Neural progenitor cell (in vitro differentiated cells): ENCODE measurements around the gene COL24A1. TPM values are rescaled to one million over a fixed set of nuclear protein-coding genes. Genes with fewer than 3 reads are reported as not detected.
"Not testable (repeated sequence)": the region's sequence is repeated elsewhere in the genome, so short reads cannot be mapped to it uniquely, and the experiment has no call there.

Experiments
- DNase-seq: peaks from one replicate; pipeline ENCODE4 v3.0.0-alpha.2; 2016; ENCODE audit warnings: low spot score
- H2AFZ ChIP-seq: fragments of 200-600 bp; sonication (generic); replicated peaks from 2 replicates; pipeline ENCODE4 v1.6.1; 2016; ENCODE audit warnings: antibody characterized with exemption
- H3F3A ChIP-seq: fragments of 200-600 bp; sonication (generic); 2 replicates; pipeline ENCODE4 v1.6.1; 2016; ENCODE audit warnings: antibody characterized with exemption, low read depth
- H3K27ac ChIP-seq: fragments of 200-600 bp; sonication (generic); 2 replicates; pipeline ENCODE4 v1.5.1; 2016; ENCODE audit warnings: mild to moderate bottlenecking
- H3K27me3 ChIP-seq: fragments of 200-600 bp; sonication (generic); 2 replicates; pipeline ENCODE4 v1.6.1; 2016; ENCODE audit warnings: mild to moderate bottlenecking, moderate library complexity
- H3K36me3 ChIP-seq: fragments of 200-600 bp; sonication (generic); 2 replicates; pipeline ENCODE4 v1.5.1; 2016
- H3K4me1 ChIP-seq: fragments of 200-600 bp; sonication (generic); 2 replicates; pipeline ENCODE4 v1.6.1; 2016; ENCODE audit warnings: mixed run types
- H3K4me2 ChIP-seq: fragments of 200-600 bp; sonication (generic); 2 replicates; pipeline ENCODE4 v1.6.1; 2016
- H3K4me3 ChIP-seq: fragments of 200-600 bp; sonication (generic); 2 replicates; pipeline ENCODE4 v1.5.1; 2016
- H3K79me2 ChIP-seq: fragments of 200-600 bp; sonication (generic); 2 replicates; pipeline ENCODE4 v1.6.1; 2016; ENCODE audit warnings: low read depth
- H3K9ac ChIP-seq: fragments of 200-600 bp; sonication (generic); 2 replicates; pipeline ENCODE4 v1.6.1; 2016
- H3K9me3 ChIP-seq: fragments of 200-600 bp; sonication (generic); 2 replicates; pipeline ENCODE4 v1.5.1; 2016; ENCODE audit warnings: low read depth
- H4K20me1 ChIP-seq: fragments of 200-600 bp; sonication (generic); 2 replicates; pipeline ENCODE4 v1.6.1; 2016; ENCODE audit warnings: low read depth
- H3K27ac Mint-ChIP-seq: 3 replicates; pipeline ENCODE4 v1.8.0; 2021; ENCODE audit warnings: mixed read lengths
- H3K27me3 Mint-ChIP-seq: 2 replicates; pipeline ENCODE4 v1.8.0; 2022; ENCODE audit warnings: low read depth, mild to moderate bottlenecking, inconsistent platforms, moderate library complexity, mixed read lengths; ENCODE audit not compliant: insufficient read depth
- H3K36me3 Mint-ChIP-seq: 3 replicates; pipeline ENCODE4 v1.8.0; 2021; ENCODE audit warnings: mixed read lengths
- H3K4me1 Mint-ChIP-seq: 3 replicates; pipeline ENCODE4 v1.8.0; 2021; ENCODE audit warnings: mixed read lengths
- H3K4me3 Mint-ChIP-seq: 3 replicates; pipeline ENCODE4 v1.8.0; 2021; ENCODE audit warnings: mild to moderate bottlenecking, moderate library complexity, mixed read lengths
- H3K9me3 Mint-ChIP-seq: 3 replicates; pipeline ENCODE4 v1.8.0; 2020; ENCODE audit warnings: mixed read lengths
- EZH2 ChIP-seq: fragments of 200-600 bp; sonication (generic); IDR thresholded peaks from 2 replicates; pipeline ENCODE4 v1.6.1; 2017; ENCODE audit warnings: antibody characterized with exemption, mild to moderate bottlenecking, moderate library complexity
- EZH2phosphoT487 ChIP-seq: fragments of 200-600 bp; sonication (generic); IDR thresholded peaks from 2 replicates; pipeline ENCODE4 v1.6.1; 2017; ENCODE audit warnings: antibody characterized with exemption
- total RNA-seq: library from RNA; depleted of rRNA; stranded (reverse); fragments of >200 nt; gene quantifications from 2 replicates; pipeline ENCODE4 v1.2.3, GENCODE V29; 2015; ENCODE audit warnings: low replicate concordance
- TF ChIP-seq, protein P1 (sequence below): fragments of 200-600 bp; sonication (generic); IDR thresholded peaks from 2 replicates; pipeline ENCODE4 v1.5.1; 2017; ENCODE audit warnings: antibody characterized with exemption, mild to moderate bottlenecking

Gene COL24A1
- total RNA-seq, 1 donor from 2014 or later: not detected

DNA sequence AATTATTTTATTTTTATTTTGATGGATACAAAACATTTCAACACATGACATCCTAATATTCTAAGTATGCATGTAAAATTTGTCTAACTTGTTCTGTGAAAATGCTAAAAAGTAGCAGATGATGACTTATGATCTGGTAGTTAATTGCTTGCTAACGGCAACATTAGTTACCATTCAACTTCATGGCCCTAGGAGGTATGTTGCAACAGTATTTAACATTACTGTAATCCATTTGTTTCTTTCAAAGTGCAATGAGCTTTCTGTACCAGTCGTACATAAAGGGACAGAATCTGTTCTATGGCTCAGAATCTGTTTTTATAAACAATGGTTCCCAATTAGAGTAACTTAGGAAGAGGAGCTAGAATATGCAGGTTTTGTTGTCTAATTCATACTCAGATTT lies 356.8 kb downstream of the COL24A1 start:
- H3K27me3 Mint-ChIP-seq: no peaks in the 10 kb centered on the region
- H3K4me3 ChIP-seq: no peak overlapping the region
- no peak for DNase-seq
- H3K27ac ChIP-seq: no peak overlapping the region
- H3K36me3 ChIP-seq: no peaks in the 10 kb centered on the region
- H4K20me1 ChIP-seq: no peaks in the 10 kb centered on the region
- H3K9me3 ChIP-seq: no peaks in the 10 kb centered on the region
- H3K79me2 ChIP-seq: no peaks in the 10 kb centered on the region
- no peak overlapping the region for H3K4me2 ChIP-seq
- H3K27ac Mint-ChIP-seq: no peak overlapping the region
- no peaks in the 10 kb centered on the region for H3K4me1 ChIP-seq
- no peak overlapping the region for H3K4me3 Mint-ChIP-seq
- H3K4me1 Mint-ChIP-seq: no peaks in the 10 kb centered on the region
- H3K36me3 Mint-ChIP-seq: no peaks in the 10 kb centered on the region
- H2AFZ ChIP-seq: no peak overlapping the region
- H3K9me3 Mint-ChIP-seq: no peaks in the 10 kb centered on the region
- no peaks in the 10 kb centered on the region for H3K27me3 ChIP-seq
- no peak for TF ChIP-seq EZH2
- no peak for TF ChIP-seq EZH2phosphoT487
- TF ChIP-seq, protein P1, sequence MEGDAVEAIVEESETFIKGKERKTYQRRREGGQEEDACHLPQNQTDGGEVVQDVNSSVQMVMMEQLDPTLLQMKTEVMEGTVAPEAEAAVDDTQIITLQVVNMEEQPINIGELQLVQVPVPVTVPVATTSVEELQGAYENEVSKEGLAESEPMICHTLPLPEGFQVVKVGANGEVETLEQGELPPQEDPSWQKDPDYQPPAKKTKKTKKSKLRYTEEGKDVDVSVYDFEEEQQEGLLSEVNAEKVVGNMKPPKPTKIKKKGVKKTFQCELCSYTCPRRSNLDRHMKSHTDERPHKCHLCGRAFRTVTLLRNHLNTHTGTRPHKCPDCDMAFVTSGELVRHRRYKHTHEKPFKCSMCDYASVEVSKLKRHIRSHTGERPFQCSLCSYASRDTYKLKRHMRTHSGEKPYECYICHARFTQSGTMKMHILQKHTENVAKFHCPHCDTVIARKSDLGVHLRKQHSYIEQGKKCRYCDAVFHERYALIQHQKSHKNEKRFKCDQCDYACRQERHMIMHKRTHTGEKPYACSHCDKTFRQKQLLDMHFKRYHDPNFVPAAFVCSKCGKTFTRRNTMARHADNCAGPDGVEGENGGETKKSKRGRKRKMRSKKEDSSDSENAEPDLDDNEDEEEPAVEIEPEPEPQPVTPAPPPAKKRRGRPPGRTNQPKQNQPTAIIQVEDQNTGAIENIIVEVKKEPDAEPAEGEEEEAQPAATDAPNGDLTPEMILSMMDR: no peak
- no peaks in the 10 kb centered on the region for H3F3A ChIP-seq
- H3K9ac ChIP-seq: no peak overlapping the region

GRCh38 chr1:85798419-85798818 lies 358.2 kb downstream of the COL24A1 start:
- H3K27me3 ChIP-seq: no peaks in the 10 kb centered on the region

GRCh38 chr1:85777021-85777420 lies 379.6 kb downstream of the COL24A1 start:
- H3K4me1 Mint-ChIP-seq, H3K9me3 ChIP-seq, H3K9ac ChIP-seq, H3F3A ChIP-seq, H3K27ac Mint-ChIP-seq, H3K4me1 ChIP-seq, H2AFZ ChIP-seq, H3K79me2 ChIP-seq, H3K9me3 Mint-ChIP-seq, H4K20me1 ChIP-seq, H3K36me3 Mint-ChIP-seq, H3K27me3 Mint-ChIP-seq, DNase-seq, H3K27ac ChIP-seq, H3K4me2 ChIP-seq, H3K27me3 ChIP-seq, H3K4me3 ChIP-seq, H3K4me3 Mint-ChIP-seq, H3K36me3 ChIP-seq: not testable (repeated sequence)

More at GRCh38 chr1:85798419-85798818, 358.2 kb downstream of the COL24A1 start:
- no peaks in the 10 kb centered on the region for H3K9me3 Mint-ChIP-seq
- Histone ChIP-seq H3K4me2 (no peak overlapping the region), H3K9ac (no peak overlapping the region), H3K4me3 (no peak overlapping the region), H3K4me1 (no peaks in the 10 kb centered on the region), H3K36me3 (no peaks in the 10 kb centered on the region), H4K20me1 (no peaks in the 10 kb centered on the region), H3K27ac (no peak overlapping the region), H3K9me3 (no peaks in the 10 kb centered on the region), H2AFZ (no peak overlapping the region), H3K79me2 (no peaks in the 10 kb centered on the region), H3F3A (no peaks in the 10 kb centered on the region)
- DNase-seq: no peak
- H3K4me3 Mint-ChIP-seq: no peak overlapping the region
- H3K27me3 Mint-ChIP-seq: no peaks in the 10 kb centered on the region
- TF ChIP-seq, protein P1: no peak
- TF ChIP-seq EZH2phosphoT487 (no peak), EZH2 (no peak)
- H3K4me1 Mint-ChIP-seq: no peaks in the 10 kb centered on the region
- no peak overlapping the region for H3K27ac Mint-ChIP-seq
- H3K36me3 Mint-ChIP-seq: no peaks in the 10 kb centered on the region

- no peak overlapping the region for H2AFZ ChIP-seq
- no peaks in the 10 kb centered on the region for H3K36me3 ChIP-seq
- no peak for DNase-seq
- H3K27ac ChIP-seq: no peak overlapping the region
- H3K9ac ChIP-seq: no peak overlapping the region
- Mint-ChIP-seq H3K4me1 (no peaks in the 10 kb centered on the region), H3K9me3 (no peaks in the 10 kb centered on the region), H3K27me3 (no peaks in the 10 kb centered on the region), H3K27ac (no peak overlapping the region), H3K36me3 (no peaks in the 10 kb centered on the region), H3K4me3 (no peak overlapping the region)
- no peaks in the 10 kb centered on the region for H3K27me3 ChIP-seq
- H3K4me2 ChIP-seq: no peak overlapping the region
- H3K79me2 ChIP-seq: no peaks in the 10 kb centered on the region
- no peaks in the 10 kb centered on the region for H4K20me1 ChIP-seq
- no peaks in the 10 kb centered on the region for H3K9me3 ChIP-seq
- no peak for TF ChIP-seq EZH2phosphoT487
- TF ChIP-seq, protein P1: no peak
- no peak for TF ChIP-seq EZH2
- H3K4me3 ChIP-seq: no peak overlapping the region
- H3K4me1 ChIP-seq: no peaks in the 10 kb centered on the region
- no peaks in the 10 kb centered on the region for H3F3A ChIP-seq
These were observed 393.8 kb downstream of the COL24A1 start for GRCh38 chr1:85762804-85763203.
